ENCODE measurements around the gene MPV17L2. TPM values are rescaled to one million over a fixed set of nuclear protein-coding genes. Genes with fewer than 3 reads are reported as not detected.

Gene MPV17L2
- total and polyA plus RNA-seq, 2 donors (not counting 1 experiment from before 2014, with no cell fraction given), result 8.6 to 23.0 TPM

GRCh38 chr19:18179957-18180356, 13.1 kb upstream of the MPV17L2 start:
- peaks cover 11 to 43% of the 10 kb centered on the region in 2 experiments for H3K36me3 ChIP-seq (replicated peaks in 1 of 2; ENCODE audit: control extremely low read depth in 1 of 2, control insufficient read depth in 1 of 2, extremely low read depth in 1 of 2, insufficient read depth in 2 of 2, low read length in 1 of 2)
- H3K79me2 ChIP-seq (ENCODE audit: control insufficient read depth, insufficient read depth, low read length), result peaks cover 33% of the 10 kb centered on the region
- DNase-seq (peak; percentile 55), ATAC-seq (ENCODE audit: low read depth) (no peak)
- H2AFZ ChIP-seq (ENCODE audit: insufficient read depth, low read depth, low read length, poor library complexity, severe bottlenecking), result no peak overlapping the region
- no peaks in the 10 kb centered on the region for H3K27me3 Mint-ChIP-seq
- WGBS (ENCODE audit: insufficient coverage), result no CpG with 5 or more reads among the region's 5 CpGs
- H4K20me1 ChIP-seq (ENCODE audit: control insufficient read depth, insufficient read depth, low read length, poor library complexity, severe bottlenecking), result peaks cover 29% of the 10 kb centered on the region
- H3K4me2 ChIP-seq (replicated peaks; ENCODE audit: low read depth, low read length, poor library complexity, severe bottlenecking), result peak overlapping the region; percentile 40
- H3K27ac Mint-ChIP-seq, result peak overlapping the region; percentile 90
- CTCF ChIA-PET, result interaction anchor here (0.7 to 3.9 kb wide), 8 partner anchors 9 to 209 kb away, joined by 3 to 32 read pairs (median 7); no protein-coding TSS in a partner anchor
- no peaks in the 10 kb centered on the region for H3K27me3 ChIP-seq (replicated peaks in 1 of 4; ENCODE audit: control extremely low read depth in 1 of 4, control insufficient read depth in 3 of 4, insufficient read depth in 4 of 4, low read length in 3 of 4)
- TF ChIP-seq CTCF (IDR thresholded peaks at IDR 0.05) (no peak), EZH2 (IDR thresholded peaks at IDR 0.05; ENCODE audit: borderline replicate concordance, insufficient read depth, low read depth, low read length, poor library complexity, severe bottlenecking) (no peak)
- peaks cover 54% of the 10 kb centered on the region for H3K4me1 Mint-ChIP-seq
- POLR2A ChIA-PET, result interaction anchor here (0.7 to 5.1 kb wide), 7 partner anchors 7 to 156 kb away, joined by 3 to 64 read pairs (median 7); partner anchors contain the start of gene MPV17L2
- H3K4me1 ChIP-seq (ENCODE audit: control insufficient read depth in 2 of 2, insufficient read depth in 2 of 2, low read length in 2 of 2), result peaks cover 52 to 62% of the 10 kb centered on the region in 2 donors
- intact Hi-C loops (cut with micrococcal nuclease), result no loop called here
- H3K4me3 ChIP-seq (ENCODE audit: control extremely low read depth in 1 of 5, extremely low read depth in 1 of 5, insufficient read depth in 1 of 5, low read depth in 2 of 5, low read length in 4 of 5), result no peak overlapping the region
- H3K9me3 Mint-ChIP-seq (ENCODE audit: insufficient read depth), result no peaks in the 10 kb centered on the region
- H3K4me3 Mint-ChIP-seq, result peak overlapping the region; percentile 75
- H3K27ac ChIP-seq (ENCODE audit: low read length in 2 of 2), result peak overlapping the region in 1 of 2 donors; percentile 21
- no peak overlapping the region for H3K9ac ChIP-seq (ENCODE audit: low read length)
- peaks cover 0 to 9% (median 0%) of the 10 kb centered on the region in 3 donors for H3K9me3 ChIP-seq (ENCODE audit: control extremely low read depth in 1 of 3, control insufficient read depth in 2 of 3, insufficient read depth in 1 of 3, low read length in 2 of 3)

GRCh38 chr19:18183529-18183928, 9.5 kb upstream of the MPV17L2 start:
- POLR2A ChIA-PET, result interaction anchor here (0.7 to 5.1 kb wide), 8 partner anchors 9 to 183 kb away, joined by 3 to 64 read pairs (median 4); partner anchors contain the start of gene MPV17L2
- no peak overlapping the region for H3K27ac Mint-ChIP-seq
- no peak overlapping the region for H3K4me3 Mint-ChIP-seq
- no peak overlapping the region for H2AFZ ChIP-seq (ENCODE audit: insufficient read depth, low read depth, low read length, poor library complexity, severe bottlenecking)
- no peaks in the 10 kb centered on the region for H3K9me3 Mint-ChIP-seq (ENCODE audit: insufficient read depth)
- no peak overlapping the region for H3K4me2 ChIP-seq (replicated peaks; ENCODE audit: low read depth, low read length, poor library complexity, severe bottlenecking)
- no peak for ATAC-seq (ENCODE audit: low read depth)
- no peaks in the 10 kb centered on the region for H3K79me2 ChIP-seq (ENCODE audit: control insufficient read depth, insufficient read depth, low read length)
- intact Hi-C loops (cut with micrococcal nuclease), result no loop called here
- H3K27me3 ChIP-seq (replicated peaks in 1 of 4; ENCODE audit: control extremely low read depth in 1 of 4, control insufficient read depth in 3 of 4, insufficient read depth in 4 of 4, low read length in 3 of 4), result no peaks in the 10 kb centered on the region
- no peak for DNase-seq
- H3K27ac ChIP-seq (ENCODE audit: low read length in 2 of 2), result no peak overlapping the region
- H3K9ac ChIP-seq (ENCODE audit: low read length), result no peak overlapping the region
- peaks cover 0 to 9% (median 0%) of the 10 kb centered on the region in 3 donors for H3K9me3 ChIP-seq (ENCODE audit: control extremely low read depth in 1 of 3, control insufficient read depth in 2 of 3, insufficient read depth in 1 of 3, low read length in 2 of 3)
- no peaks in the 10 kb centered on the region for H3K27me3 Mint-ChIP-seq
- H3K4me1 Mint-ChIP-seq, result peaks cover 34% of the 10 kb centered on the region
- H4K20me1 ChIP-seq (ENCODE audit: control insufficient read depth, insufficient read depth, low read length, poor library complexity, severe bottlenecking), result no peaks in the 10 kb centered on the region
- peaks cover 26 to 38% of the 10 kb centered on the region in 2 donors for H3K4me1 ChIP-seq (ENCODE audit: control insufficient read depth in 2 of 2, insufficient read depth in 2 of 2, low read length in 2 of 2)
- no peak for TF ChIP-seq CTCF (IDR thresholded peaks at IDR 0.05)
- no peak for TF ChIP-seq EZH2 (IDR thresholded peaks at IDR 0.05; ENCODE audit: borderline replicate concordance, insufficient read depth, low read depth, low read length, poor library complexity, severe bottlenecking)
- CTCF ChIA-PET, result interaction anchor here (0.6 to 3.9 kb wide), 9 partner anchors 8 to 85 kb away, joined by 3 to 32 read pairs (median 4); no protein-coding TSS in a partner anchor
- no peak overlapping the region for H3K4me3 ChIP-seq (ENCODE audit: control extremely low read depth in 1 of 5, extremely low read depth in 1 of 5, insufficient read depth in 1 of 5, low read depth in 2 of 5, low read length in 4 of 5)
- H3K36me3 ChIP-seq (replicated peaks in 1 of 2; ENCODE audit: control extremely low read depth in 1 of 2, control insufficient read depth in 1 of 2, extremely low read depth in 1 of 2, insufficient read depth in 2 of 2, low read length in 1 of 2), result peaks cover 0 to 10% of the 10 kb centered on the region in 2 experiments
